GM19324 (cell line): ENCODE results near the gene PLA2G2C.

Experiments
- ATAC-seq: cut with Tn5 transposase; IDR thresholded peaks from one replicate; pipeline ENCODE4 v1.9.1; 2021; ENCODE audit warnings: mild to moderate bottlenecking, moderate library complexity; ENCODE audit not compliant: unreplicated experiment, low FRiP score

PLA2G2C gene

DNA sequence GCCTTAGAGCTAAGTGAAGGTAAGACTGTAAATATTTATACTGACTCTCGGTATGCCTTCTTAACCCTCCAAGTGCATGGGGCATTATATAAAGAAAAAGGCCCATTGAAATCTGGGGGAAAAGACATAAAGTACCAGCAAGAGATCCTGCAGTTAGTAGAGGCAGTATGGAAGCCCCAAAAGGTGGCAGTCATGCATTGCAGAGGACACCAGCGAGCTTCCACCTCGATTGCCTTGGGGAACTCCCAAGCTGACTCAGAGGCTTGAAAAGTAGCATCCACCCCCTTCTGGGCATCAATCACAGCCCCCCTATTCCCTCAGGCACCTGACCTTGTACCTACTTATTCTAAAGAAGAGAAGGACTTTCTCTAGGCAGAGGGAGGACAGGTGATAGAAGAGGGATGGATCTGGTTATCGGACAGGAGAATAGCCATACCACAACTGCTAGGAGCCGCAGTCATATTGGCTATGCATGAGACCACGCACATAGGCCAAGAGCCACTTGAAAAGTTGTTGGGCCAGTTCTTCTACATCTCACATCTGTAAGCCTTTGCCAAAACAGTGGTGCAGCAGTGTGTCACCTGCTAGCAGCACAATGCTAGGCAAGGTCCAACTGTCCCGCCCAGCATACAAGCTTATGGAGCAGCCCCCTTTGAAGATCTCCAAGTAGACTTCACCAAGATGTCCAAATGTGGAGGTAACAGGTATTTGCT, 27.8 kb downstream of the PLA2G2C start:
- ATAC-seq = no peak

GRCh38 chr1:20154301-20154831, 32.0 kb downstream of the PLA2G2C start:
- ATAC-seq = no peak

DNA sequence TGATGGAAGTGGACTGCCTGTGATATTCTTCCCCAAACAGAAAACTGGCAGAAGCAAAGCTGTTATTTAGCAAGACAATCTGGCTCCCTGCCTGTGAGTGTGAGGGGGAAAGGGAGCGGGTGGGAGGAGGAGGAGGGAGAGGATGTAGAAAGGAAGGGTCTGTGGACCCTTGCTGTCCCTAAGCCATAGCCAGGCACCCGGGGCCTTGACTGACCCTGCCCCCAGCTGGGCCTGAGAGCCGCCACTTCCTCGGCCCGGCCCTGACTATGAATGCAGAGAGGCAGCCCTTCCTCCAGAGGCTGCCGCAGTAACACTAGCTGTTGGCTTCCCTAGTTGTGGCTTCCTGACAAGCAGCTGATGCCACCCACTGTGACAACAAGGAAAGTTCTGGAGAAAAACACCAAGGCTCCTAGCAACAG, 33.3 kb downstream of the PLA2G2C start:
- no peak for ATAC-seq

DNA sequence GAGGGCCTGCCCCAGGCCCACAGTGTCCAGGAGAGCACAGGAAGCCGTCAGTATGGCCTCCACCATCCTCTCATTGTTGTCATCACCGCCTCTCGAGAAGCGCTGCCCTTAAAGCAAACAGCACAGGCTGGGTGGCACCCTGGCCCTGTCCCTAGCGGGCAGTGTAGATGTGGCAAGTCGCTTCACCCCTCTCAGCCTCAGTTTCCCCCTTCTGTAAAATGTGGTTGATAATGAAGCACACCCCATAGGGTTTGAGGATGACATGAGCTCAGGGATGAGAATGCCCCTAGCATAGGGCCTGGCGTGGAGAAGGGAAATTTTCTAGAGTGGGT, 33.8 kb downstream of the PLA2G2C start:
- ATAC-seq = no peak

GRCh38 chr1:20151906-20152598, 34.3 kb downstream of the PLA2G2C start:
- no peak for ATAC-seq

DNA sequence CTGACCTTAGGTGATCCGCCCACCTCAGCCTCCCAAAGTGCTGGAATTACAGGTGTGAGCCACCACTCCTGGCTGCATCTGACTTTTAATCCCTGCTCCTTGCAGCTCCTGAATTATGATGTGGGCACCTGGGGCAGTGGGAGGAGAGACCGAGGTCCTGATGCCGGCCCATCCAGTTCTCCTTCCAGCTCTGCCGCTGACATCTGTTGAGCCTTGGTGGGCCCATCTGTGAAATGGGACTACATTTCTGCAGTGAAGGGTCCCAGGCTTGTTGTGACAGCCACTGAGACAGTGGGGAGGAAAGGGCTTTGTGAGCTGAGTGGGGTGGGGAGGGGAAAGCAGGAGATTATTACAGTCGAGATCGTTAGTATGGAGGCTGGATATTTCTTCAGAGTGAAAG, 35.3 kb downstream of the PLA2G2C start:
- ATAC-seq = no peak

DNA sequence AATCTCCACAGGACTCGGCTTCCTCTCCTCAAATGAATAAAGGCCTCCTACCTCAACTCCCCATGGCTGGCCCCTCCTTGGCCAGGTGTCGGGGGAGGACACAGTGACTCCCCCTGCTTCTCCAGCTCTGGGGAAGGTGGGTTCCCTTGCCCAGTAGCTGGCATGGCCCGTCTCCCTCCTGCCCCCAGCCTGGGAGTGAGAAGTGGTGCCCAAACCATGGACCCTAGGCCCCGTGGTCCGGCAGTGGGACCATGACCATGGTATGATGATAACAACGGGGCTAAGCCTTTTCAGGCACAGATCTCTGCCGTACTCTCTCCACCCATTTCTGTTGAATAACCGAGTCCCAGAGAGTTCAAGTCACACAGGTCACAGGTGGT, 36.0 kb downstream of the PLA2G2C start:
- no peak for ATAC-seq

- ATAC-seq = no peak
Measured at GRCh38 chr1:20149601-20150325, 36.6 kb downstream of the PLA2G2C start.

DNA sequence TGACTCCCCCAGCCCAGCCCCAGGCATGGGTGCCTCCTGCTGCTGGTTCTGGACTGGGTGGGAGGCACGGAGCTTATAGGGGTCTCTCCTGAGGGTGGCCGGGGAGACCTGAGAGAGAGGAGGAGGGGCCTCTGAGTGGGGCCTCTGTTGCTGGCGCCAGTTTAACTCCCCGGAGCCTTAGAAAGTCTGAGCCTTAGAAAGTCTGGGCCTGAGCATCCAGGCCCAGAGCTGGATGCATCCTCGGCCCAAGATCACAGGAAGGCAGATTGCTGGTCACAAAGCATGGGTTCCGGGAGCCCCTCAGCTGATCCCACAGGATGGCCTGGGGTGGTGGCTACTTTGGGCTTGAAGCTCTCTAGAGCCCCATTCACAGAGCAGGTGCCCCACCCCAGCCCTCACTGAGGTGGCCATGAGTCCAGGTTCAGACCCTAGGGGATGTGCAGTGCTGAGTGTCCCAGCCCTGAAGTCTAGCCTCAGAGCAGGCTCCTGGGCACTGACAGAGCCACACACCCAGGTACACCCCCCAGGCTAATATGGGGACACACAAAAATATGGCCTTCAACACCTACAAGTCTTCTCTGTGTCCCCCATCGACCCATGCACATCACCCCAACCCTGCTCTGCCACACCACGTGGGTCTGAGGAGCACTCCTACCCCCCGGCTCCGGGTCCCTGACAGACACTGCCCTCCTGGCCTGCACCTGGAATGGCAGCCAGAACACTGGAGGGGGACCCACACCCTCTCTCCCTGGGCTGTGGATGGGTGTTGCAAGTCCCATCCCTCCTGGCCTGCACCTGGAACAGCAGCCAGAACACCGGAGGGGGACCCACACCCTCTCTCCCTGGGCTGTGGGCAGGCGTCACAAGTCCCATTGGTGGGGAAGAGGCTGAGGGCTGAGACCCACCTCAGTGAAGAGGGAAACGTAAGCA, 37.5 kb downstream of the PLA2G2C start:
- no peak for ATAC-seq

GRCh38 chr1:20147846-20148570, 38.3 kb downstream of the PLA2G2C start:
- ATAC-seq = no peak

- no peak for ATAC-seq
Measured at GRCh38 chr1:20143734-20144565, 42.4 kb downstream of the PLA2G2C start.

- ATAC-seq = no peak
Measured at GRCh38 chr1:20143318-20143717, 43.0 kb downstream of the PLA2G2C start.

DNA sequence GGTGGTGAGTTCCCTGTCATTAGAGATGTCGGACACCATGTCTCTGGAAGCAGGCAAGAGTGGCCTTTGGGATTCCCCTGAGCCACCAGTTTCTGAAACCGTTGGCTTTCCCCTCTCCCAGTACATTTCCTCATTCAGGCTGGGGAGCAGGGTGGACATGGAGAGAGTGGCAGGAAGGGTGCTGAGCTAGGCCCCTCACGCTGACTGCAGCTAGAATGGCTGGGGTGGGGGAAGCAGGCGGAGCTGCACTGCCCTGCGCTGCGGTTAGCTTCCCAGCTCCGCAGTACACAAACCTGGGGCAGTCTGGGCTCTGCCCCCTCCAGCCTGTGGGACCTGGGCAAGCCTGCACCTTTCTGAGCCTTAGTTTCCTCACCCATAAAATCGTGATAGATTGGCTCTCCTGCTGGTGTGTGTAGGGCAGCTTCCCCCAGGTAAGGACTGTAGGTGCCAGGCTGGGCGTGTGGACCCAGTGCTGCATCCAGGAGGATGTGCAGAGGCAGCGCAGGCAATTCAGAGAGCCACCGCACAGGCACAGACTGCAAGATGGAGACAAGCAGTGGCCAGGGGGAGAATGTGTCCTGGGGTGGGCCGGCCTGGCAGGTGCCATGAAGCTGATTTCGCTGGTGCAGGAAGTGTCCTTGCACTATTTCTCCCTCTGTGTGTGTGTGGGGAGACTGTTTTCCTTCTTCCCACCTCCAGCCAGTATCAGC, 44.2 kb downstream of the PLA2G2C start:
- no peak for ATAC-seq

- no peak for ATAC-seq
Measured at GRCh38 chr1:20141466-20141865, 44.9 kb downstream of the PLA2G2C start.

DNA sequence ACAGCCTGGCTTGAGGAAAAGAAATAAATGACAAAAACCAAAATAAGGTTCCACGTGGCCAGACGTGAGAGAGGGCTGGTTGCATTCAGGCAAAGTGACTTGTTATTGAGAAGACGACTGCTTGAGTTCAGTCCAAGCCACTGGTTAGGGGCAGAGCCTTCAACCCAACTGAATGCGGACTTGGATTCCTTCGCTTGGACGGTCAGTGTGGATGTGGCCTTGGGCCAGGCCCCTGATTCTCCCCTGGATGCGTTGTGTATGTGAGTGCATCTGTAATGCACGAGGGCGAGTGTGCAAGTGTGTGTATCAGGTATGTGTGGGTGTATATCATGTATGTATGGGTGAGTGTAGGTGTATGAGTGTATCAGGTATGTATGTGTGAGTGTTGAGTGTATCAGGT, 45.3 kb downstream of the PLA2G2C start:
- ATAC-seq = no peak

DNA sequence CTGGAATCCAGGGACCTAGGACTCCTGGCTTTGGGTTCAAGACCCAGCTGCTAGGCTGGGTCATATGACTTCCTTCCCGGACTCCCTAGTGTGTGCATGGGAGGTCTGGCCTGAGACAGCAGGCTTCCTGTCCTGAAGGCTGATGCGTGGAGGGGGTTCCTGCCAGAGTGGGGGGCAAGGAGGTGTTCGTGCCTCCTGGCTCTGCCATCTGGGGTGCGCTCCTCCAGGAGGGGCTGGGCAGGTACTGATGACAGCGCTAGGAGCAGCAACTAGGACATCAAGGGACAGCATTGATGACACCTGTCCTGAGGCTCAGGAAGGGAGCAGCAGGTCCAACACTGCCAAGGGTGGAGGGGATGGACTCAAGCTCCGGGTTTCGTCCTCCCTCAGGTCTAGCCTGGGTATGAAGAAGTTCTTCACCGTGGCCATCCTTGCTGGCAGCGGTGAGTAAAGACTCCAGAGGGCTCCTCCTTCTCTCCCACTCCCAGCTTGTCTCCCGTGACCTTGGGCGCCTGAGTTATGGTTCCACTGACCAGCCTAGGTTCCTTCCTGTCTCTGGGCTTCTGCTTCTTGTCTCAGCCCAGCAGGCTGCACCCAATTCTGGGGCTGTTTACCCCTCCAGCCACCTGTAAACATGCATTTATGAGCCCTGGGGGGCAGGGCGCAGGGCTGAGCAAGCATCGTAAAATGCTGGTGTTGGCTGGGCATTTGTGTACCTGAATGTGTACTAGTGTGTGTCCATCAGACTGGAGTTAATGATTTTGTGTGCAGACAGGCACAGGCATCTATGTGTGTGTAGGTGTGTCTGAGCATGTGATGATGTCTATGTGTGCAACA, 46.3 kb downstream of the PLA2G2C start:
- ATAC-seq = no peak

- no peak for ATAC-seq
Measured at GRCh38 chr1:20138961-20139550, 47.3 kb downstream of the PLA2G2C start, which contains the start of gene PLA2G2F. TSS of gene PLA2G2F (plus strand) at chr1:20139323. CDS start at chr1:20139428, 105 bp downstream.
